Colonic mucosa (tissue), 4 donors: ENCODE measurements around the gene TMEM117. TPM values are rescaled to one million over a fixed set of nuclear protein-coding genes. Genes with fewer than 3 reads are reported as not detected.
"Not testable (repeated sequence)": the region's sequence is repeated elsewhere in the genome, so short reads cannot be mapped to it uniquely, and the experiment has no call there.

Experiments
- DNase-seq: peaks from one replicate; pipeline ENCODE4 v3.0.0-alpha.2; 2020
- H3K27ac ChIP-seq: fragments of 200-600 bp; one replicate; pipeline ENCODE4 v1.8.0; 2021
- H3K27me3 ChIP-seq: fragments of 200-600 bp; one replicate; pipeline ENCODE4 v1.8.0; 2021
- H3K36me3 ChIP-seq: fragments of 200-600 bp; one replicate; pipeline ENCODE4 v1.8.0; 2021
- H3K4me1 ChIP-seq: fragments of 200-600 bp; one replicate; pipeline ENCODE4 v1.8.0; 2021; ENCODE audit warnings: mild to moderate bottlenecking
- H3K4me3 ChIP-seq: fragments of 200-600 bp; one replicate; pipeline ENCODE4 v1.8.0; 2021
- H3K9ac ChIP-seq, 2 donors: one replicate each; pipeline ENCODE4 v1.7.0; 2013; ENCODE audit warnings: control low read depth in 2 of 2, low read depth in 2 of 2, low read length in 2 of 2
- H3K9me3 ChIP-seq: fragments of 200-600 bp; one replicate; pipeline ENCODE4 v1.8.0; 2021
- intact Hi-C: fragments of 100-400 bp; cut with DNase I; formaldehyde crosslinking; loops from one replicate; pipeline ENCODE4 v1.14.1; 2022
- total RNA-seq, 2 donors: library from RNA; stranded (reverse); fragmentation: NEBNext Ultra II Directional in 1 of 2; extraction: Animal tissue kit (Norgen Biotek cat#: 25700) in 1 of 2; gene quantifications; one replicate each; pipeline ENCODE4 v1.2.1, GENCODE V29; 2021
- TF ChIP-seq, protein P1 (sequence below): fragments of 200-600 bp; IDR thresholded peaks from one replicate; pipeline ENCODE4 v1.8.0; 2022; ENCODE audit warnings: antibody characterized with exemption, mild to moderate bottlenecking
- donor health status: healthy.
- donor health status: DM: no; HTN: no; CAD: no.
- donor health status: DM: no; HTN: no; CAD: no.

The TMEM117 gene
- total RNA-seq, 2 donors from 2014 or later: 7.4 to 8.0 TPM

DNA sequence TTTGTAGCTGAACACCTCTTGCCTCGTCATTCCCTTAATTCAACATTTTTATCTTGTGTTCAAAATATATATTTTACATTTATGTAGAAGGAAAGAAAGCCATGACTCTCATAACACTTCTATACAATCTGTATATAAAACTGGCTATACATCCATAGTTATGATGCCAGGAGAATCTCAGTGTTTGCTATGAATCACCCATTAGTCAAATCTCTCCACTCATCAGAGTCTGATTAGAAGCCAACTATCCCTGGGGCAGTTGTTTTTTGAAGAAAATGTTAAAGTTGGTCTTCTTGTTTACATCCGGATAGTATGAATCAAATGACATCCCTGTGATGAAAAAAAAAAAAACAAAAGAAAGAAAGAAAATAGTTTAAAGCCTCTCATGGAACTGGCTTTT lies 536.4 kb downstream of the TMEM117 start:
- no peak for DNase-seq
- Histone ChIP-seq H3K9me3 (no peaks in the 10 kb centered on the region), H3K9ac (no peak overlapping the region), H3K4me1 (no peaks in the 10 kb centered on the region), H3K27me3 (no peaks in the 10 kb centered on the region), H3K36me3 (no peaks in the 10 kb centered on the region), H3K4me3 (no peak overlapping the region), H3K27ac (no peak overlapping the region)
- intact Hi-C loops: no loop called here
- TF ChIP-seq, protein P1, sequence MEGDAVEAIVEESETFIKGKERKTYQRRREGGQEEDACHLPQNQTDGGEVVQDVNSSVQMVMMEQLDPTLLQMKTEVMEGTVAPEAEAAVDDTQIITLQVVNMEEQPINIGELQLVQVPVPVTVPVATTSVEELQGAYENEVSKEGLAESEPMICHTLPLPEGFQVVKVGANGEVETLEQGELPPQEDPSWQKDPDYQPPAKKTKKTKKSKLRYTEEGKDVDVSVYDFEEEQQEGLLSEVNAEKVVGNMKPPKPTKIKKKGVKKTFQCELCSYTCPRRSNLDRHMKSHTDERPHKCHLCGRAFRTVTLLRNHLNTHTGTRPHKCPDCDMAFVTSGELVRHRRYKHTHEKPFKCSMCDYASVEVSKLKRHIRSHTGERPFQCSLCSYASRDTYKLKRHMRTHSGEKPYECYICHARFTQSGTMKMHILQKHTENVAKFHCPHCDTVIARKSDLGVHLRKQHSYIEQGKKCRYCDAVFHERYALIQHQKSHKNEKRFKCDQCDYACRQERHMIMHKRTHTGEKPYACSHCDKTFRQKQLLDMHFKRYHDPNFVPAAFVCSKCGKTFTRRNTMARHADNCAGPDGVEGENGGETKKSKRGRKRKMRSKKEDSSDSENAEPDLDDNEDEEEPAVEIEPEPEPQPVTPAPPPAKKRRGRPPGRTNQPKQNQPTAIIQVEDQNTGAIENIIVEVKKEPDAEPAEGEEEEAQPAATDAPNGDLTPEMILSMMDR: no peak

DNA sequence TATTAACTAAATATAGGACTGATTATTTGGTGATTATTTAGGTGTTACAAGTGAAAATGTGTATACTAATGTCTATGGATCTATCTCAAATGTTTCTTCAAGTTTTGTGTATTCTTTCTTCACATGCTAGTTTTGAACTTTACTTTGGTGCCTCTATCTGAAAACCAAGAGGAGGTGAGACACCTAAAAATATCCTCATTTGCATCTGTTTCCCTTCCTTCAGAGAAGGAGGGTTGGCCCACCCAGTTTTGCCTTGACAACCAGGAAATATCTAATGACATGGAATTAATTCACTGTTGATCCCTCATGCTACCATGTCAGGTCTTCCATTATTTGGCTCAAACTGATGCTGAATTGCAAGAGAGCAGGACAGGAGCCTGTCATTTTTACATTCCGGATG lies 539.8 kb downstream of the TMEM117 start:
- intact Hi-C loops: no loop called here
- TF ChIP-seq, protein P1: no peak
- no peak for DNase-seq
- Histone ChIP-seq H3K36me3 (no peaks in the 10 kb centered on the region), H3K9me3 (no peaks in the 10 kb centered on the region), H3K4me3 (no peak overlapping the region), H3K27ac (no peak overlapping the region), H3K27me3 (no peaks in the 10 kb centered on the region), H3K4me1 (no peaks in the 10 kb centered on the region), H3K9ac (no peak overlapping the region)

DNA sequence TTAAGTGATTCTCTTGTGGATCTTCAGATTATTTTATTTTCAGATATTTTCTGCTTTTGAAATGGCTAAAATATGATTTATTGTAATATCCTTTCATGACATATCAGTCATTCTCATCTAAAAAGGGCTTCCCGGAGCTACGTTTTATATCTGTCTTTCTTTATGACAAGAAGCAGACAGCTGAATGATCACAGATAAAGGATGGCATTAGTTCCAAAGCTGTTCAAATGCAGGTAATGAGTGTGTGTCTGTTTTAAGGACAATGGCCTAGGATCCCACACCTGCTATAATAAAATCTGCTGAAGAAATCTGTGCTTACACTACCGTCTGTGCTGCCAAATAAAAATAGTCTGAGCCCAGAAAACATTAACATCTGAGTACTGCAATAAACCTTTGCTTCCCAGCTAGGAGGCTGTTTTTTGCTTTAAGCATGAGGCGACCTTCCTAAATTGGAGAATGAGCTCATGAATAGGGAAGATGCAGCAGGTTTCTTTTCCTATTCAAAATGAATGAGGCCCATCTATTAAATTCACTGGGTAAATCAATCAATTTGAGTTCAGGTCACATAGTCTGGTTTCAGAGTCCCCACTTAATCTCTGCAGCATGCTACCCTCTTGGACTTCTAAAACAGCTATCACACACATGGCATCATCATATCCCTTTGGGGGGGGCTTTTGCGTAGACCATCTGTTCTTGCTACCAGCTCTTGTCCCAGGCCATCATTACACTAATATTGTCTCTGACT lies 541.7 kb downstream of the TMEM117 start:
- H3K4me1 ChIP-seq: no peaks in the 10 kb centered on the region
- H3K27ac ChIP-seq: no peak overlapping the region
- no peak for DNase-seq
- TF ChIP-seq, protein P1: no peak
- H3K27me3 ChIP-seq: no peaks in the 10 kb centered on the region
- H3K9me3 ChIP-seq: no peaks in the 10 kb centered on the region
- H3K4me3 ChIP-seq: no peak overlapping the region
- intact Hi-C loops: no loop called here
- no peaks in the 10 kb centered on the region for H3K36me3 ChIP-seq
- no peak overlapping the region for H3K9ac ChIP-seq

DNA sequence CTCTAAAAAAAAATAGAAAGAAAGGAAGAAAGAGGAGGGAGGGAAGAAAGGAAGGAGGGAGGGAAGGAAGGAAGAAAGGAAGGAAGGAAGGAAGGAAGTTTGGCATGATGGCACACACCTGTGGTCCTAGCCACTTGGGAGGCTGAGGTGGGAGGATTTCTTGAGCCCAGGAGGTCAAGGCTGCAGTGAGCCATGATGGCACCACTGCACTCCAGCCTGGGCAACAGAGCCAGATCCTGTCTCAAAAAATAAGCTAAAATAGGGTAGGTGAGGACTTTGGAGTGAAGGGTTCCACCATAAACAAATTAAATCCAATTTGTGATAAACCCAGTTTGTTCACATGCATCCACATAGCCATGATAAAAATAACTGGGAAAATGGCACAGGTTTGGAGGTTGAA lies 543.2 kb downstream of the TMEM117 start:
- H3K4me3 ChIP-seq, H3K36me3 ChIP-seq, H3K27me3 ChIP-seq, H3K9ac ChIP-seq, H3K4me1 ChIP-seq, DNase-seq, H3K27ac ChIP-seq, H3K9me3 ChIP-seq, intact Hi-C loops: not testable (repeated sequence)

DNA sequence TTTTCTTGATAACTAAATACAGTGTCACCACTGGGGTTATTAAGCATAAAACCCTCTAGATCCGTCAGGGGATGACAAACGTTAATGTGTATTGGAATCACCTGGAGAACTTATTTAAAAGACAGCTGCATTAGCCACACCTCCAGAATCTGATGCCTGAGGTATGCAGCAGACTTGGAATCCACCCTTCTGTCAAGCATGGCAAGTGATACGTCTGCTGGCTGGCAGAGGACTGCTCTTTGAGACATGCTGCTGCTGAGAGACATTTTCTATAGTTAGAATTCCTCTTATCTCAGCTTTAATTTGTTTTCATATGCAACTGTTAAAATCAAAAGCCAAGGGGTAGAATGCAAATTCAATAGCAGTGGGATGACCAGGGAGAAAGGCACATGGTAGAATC lies 544.0 kb downstream of the TMEM117 start:
- intact Hi-C loops: no loop called here

DNA sequence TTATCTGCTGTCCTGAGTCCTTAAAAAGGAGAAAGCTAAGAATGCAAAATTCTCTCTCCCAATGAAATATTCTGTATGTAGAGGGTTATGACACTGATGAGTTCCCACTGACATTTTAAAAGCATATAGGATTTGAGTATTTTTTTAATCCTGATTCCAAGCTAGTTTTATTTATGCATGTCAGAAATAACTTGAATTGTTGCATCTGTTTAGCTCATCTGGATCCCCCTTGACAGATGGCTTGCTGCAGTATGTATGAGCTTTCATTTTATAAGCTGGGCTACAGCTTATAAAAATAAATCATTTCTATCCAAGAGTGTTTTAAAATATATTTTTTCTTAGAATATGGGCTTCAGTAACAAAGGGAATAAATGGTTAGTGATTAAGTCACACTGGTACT lies 545.0 kb downstream of the TMEM117 start:
- intact Hi-C loops: no loop called here
- Histone ChIP-seq H3K27ac (no peak overlapping the region), H3K9ac (no peak overlapping the region), H3K4me3 (no peak overlapping the region), H3K36me3 (no peaks in the 10 kb centered on the region), H3K27me3 (no peaks in the 10 kb centered on the region), H3K4me1 (no peaks in the 10 kb centered on the region), H3K9me3 (no peaks in the 10 kb centered on the region)
- no peak for DNase-seq
- TF ChIP-seq, protein P1: no peak

More for the DNA sequence above, 544.0 kb downstream of the TMEM117 start:
- Histone ChIP-seq H3K9ac (no peak overlapping the region), H3K27me3 (no peaks in the 10 kb centered on the region), H3K4me1 (no peaks in the 10 kb centered on the region), H3K36me3 (no peaks in the 10 kb centered on the region), H3K9me3 (no peaks in the 10 kb centered on the region), H3K4me3 (no peak overlapping the region), H3K27ac (no peak overlapping the region)
- TF ChIP-seq, protein P1: no peak
- no peak for DNase-seq
